ENCODE results near the gene RIPK1.
"Not testable (repeated sequence)": the region's sequence is repeated elsewhere in the genome, so short reads cannot be mapped to it uniquely, and the experiment has no call there.

Gene RIPK1

GRCh38 chr6:3137873-3138272 is 69.6 kb downstream of the RIPK1 start:
- H3K9me3 Mint-ChIP-seq; DNase-seq; H3K4me1 Mint-ChIP-seq (ENCODE audit: low read depth in 2 of 2); ATAC-seq (replicated peaks); H3K36me3 Mint-ChIP-seq (ENCODE audit: insufficient read depth); H3K27me3 Mint-ChIP-seq; H3K4me3 Mint-ChIP-seq; H3K27ac Mint-ChIP-seq: not testable (repeated sequence)

- DNase-seq: no peak
- Mint-ChIP-seq H3K9me3 (no peaks in the 10 kb centered on the region), H3K36me3 (ENCODE audit: insufficient read depth) (peaks cover 1% of the 10 kb centered on the region), H3K4me1 (ENCODE audit: low read depth in 2 of 2) (no peaks in the 10 kb centered on the region), H3K27me3 (no peaks in the 10 kb centered on the region), H3K27ac (no peak overlapping the region), H3K4me3 (no peak overlapping the region)
- no peak for ATAC-seq (replicated peaks)
Observed at GRCh38 chr6:3138341-3138740, 70.0 kb downstream of the RIPK1 start.

- no peak overlapping the region for H3K27ac Mint-ChIP-seq
- H3K4me1 Mint-ChIP-seq (ENCODE audit: low read depth in 2 of 2): no peaks in the 10 kb centered on the region
- H3K4me3 Mint-ChIP-seq: no peak overlapping the region
- H3K27me3 Mint-ChIP-seq: no peaks in the 10 kb centered on the region
- no peak for DNase-seq
- H3K36me3 Mint-ChIP-seq (ENCODE audit: insufficient read depth): peaks cover 4% of the 10 kb centered on the region
- ATAC-seq (replicated peaks): no peak
- no peaks in the 10 kb centered on the region for H3K9me3 Mint-ChIP-seq
Observed at GRCh38 chr6:3139090-3139903, 71.0 kb downstream of the RIPK1 start.

- H3K9me3 Mint-ChIP-seq: no peaks in the 10 kb centered on the region
Observed at GRCh38 chr6:3140201-3140600, 71.9 kb downstream of the RIPK1 start.

GRCh38 chr6:3142536-3142935 is 74.2 kb downstream of the RIPK1 start:
- Mint-ChIP-seq H3K4me1 (ENCODE audit: low read depth in 2 of 2) (no peaks in the 10 kb centered on the region), H3K27me3 (no peaks in the 10 kb centered on the region), H3K36me3 (ENCODE audit: insufficient read depth) (peaks cover 4% of the 10 kb centered on the region), H3K27ac (no peak overlapping the region), H3K9me3 (no peaks in the 10 kb centered on the region), H3K4me3 (no peak overlapping the region)
- no peak for DNase-seq
- no peak for ATAC-seq (replicated peaks)

More at GRCh38 chr6:3140201-3140600, 71.9 kb downstream of the RIPK1 start:
- peaks cover 4% of the 10 kb centered on the region for H3K36me3 Mint-ChIP-seq (ENCODE audit: insufficient read depth)
- no peaks in the 10 kb centered on the region for H3K27me3 Mint-ChIP-seq
- no peak overlapping the region for H3K4me3 Mint-ChIP-seq
- no peak for DNase-seq
- ATAC-seq (replicated peaks): no peak
- H3K27ac Mint-ChIP-seq: no peak overlapping the region
- no peaks in the 10 kb centered on the region for H3K4me1 Mint-ChIP-seq (ENCODE audit: low read depth in 2 of 2)

- Mint-ChIP-seq H3K4me3 (no peak overlapping the region), H3K9me3 (no peaks in the 10 kb centered on the region), H3K27ac (no peak overlapping the region), H3K36me3 (ENCODE audit: insufficient read depth) (peaks cover 4% of the 10 kb centered on the region), H3K27me3 (no peaks in the 10 kb centered on the region), H3K4me1 (ENCODE audit: low read depth in 2 of 2) (no peaks in the 10 kb centered on the region)
- DNase-seq: no peak
- ATAC-seq (replicated peaks): no peak
Observed at GRCh38 chr6:3143158-3143557, 74.9 kb downstream of the RIPK1 start.

GRCh38 chr6:3144571-3144970 is 76.3 kb downstream of the RIPK1 start:
- ATAC-seq (replicated peaks): no peak

GRCh38 chr6:3147914-3148757 is 79.8 kb downstream of the RIPK1 start:
- H3K36me3 Mint-ChIP-seq (ENCODE audit: insufficient read depth): peaks cover 8% of the 10 kb centered on the region
- DNase-seq (no peak), ATAC-seq (replicated peaks) (no peak)
- no peak overlapping the region for H3K4me3 Mint-ChIP-seq
- H3K4me1 Mint-ChIP-seq (ENCODE audit: low read depth in 2 of 2): no peaks in the 10 kb centered on the region
- no peak overlapping the region for H3K27ac Mint-ChIP-seq
- no peaks in the 10 kb centered on the region for H3K27me3 Mint-ChIP-seq
- no peaks in the 10 kb centered on the region for H3K9me3 Mint-ChIP-seq

More at GRCh38 chr6:3144571-3144970, 76.3 kb downstream of the RIPK1 start:
- H3K4me3 Mint-ChIP-seq: no peak overlapping the region
- DNase-seq: no peak
- H3K27ac Mint-ChIP-seq: peak overlapping the region in 1 of 2 donors; percentile 41
- H3K4me1 Mint-ChIP-seq (ENCODE audit: low read depth in 2 of 2): no peaks in the 10 kb centered on the region
- no peaks in the 10 kb centered on the region for H3K9me3 Mint-ChIP-seq
- no peaks in the 10 kb centered on the region for H3K27me3 Mint-ChIP-seq
- H3K36me3 Mint-ChIP-seq (ENCODE audit: insufficient read depth): peaks cover 4% of the 10 kb centered on the region

- Mint-ChIP-seq H3K27me3 (peaks cover 5 to 9% of the 10 kb centered on the region in 2 donors), H3K4me3 (no peak overlapping the region), H3K4me1 (ENCODE audit: low read depth in 2 of 2) (peaks cover 3 to 7% of the 10 kb centered on the region in 2 donors), H3K36me3 (ENCODE audit: insufficient read depth) (peaks cover 8% of the 10 kb centered on the region), H3K27ac (no peak overlapping the region), H3K9me3 (no peaks in the 10 kb centered on the region)
- DNase-seq (no peak), ATAC-seq (replicated peaks) (no peak)
Observed at GRCh38 chr6:3151691-3152090, 83.4 kb downstream of the RIPK1 start.

GRCh38 chr6:3152689-3153088 is 84.4 kb downstream of the RIPK1 start:
- no peak overlapping the region for H3K4me3 Mint-ChIP-seq
- H3K4me1 Mint-ChIP-seq (ENCODE audit: low read depth in 2 of 2): peaks cover 5 to 9% of the 10 kb centered on the region in 2 donors
- peaks cover 5 to 9% of the 10 kb centered on the region in 2 donors for H3K27me3 Mint-ChIP-seq
- ATAC-seq (replicated peaks): no peak
- DNase-seq: no peak
- no peak overlapping the region for H3K27ac Mint-ChIP-seq
- no peaks in the 10 kb centered on the region for H3K9me3 Mint-ChIP-seq
- peaks cover 16% of the 10 kb centered on the region for H3K36me3 Mint-ChIP-seq (ENCODE audit: insufficient read depth)

GRCh38 chr6:3155416-3155815 is 87.1 kb downstream of the RIPK1 start:
- H3K4me3 Mint-ChIP-seq: peak overlapping the region in 1 of 2 donors; percentile 33
- H3K27me3 Mint-ChIP-seq; ATAC-seq (replicated peaks); DNase-seq; H3K9me3 Mint-ChIP-seq: not testable (repeated sequence)
- H3K4me1 Mint-ChIP-seq (ENCODE audit: low read depth in 2 of 2): peaks cover 15 to 17% of the 10 kb centered on the region in 2 donors
- H3K27ac Mint-ChIP-seq: peak overlapping the region in 1 of 2 donors; percentile 38
- H3K36me3 Mint-ChIP-seq (ENCODE audit: insufficient read depth): peaks cover 20% of the 10 kb centered on the region

- DNase-seq (peak; percentile 13 to 31 (median 15)), ATAC-seq (replicated peaks) (peak; percentile 3)
- H3K4me1 Mint-ChIP-seq (ENCODE audit: low read depth in 2 of 2): peaks cover 20 to 22% of the 10 kb centered on the region in 2 donors
- H3K4me3 Mint-ChIP-seq: peak overlapping the region; percentile 85 to 91
- H3K36me3 Mint-ChIP-seq (ENCODE audit: insufficient read depth): peaks cover 24% of the 10 kb centered on the region
- peak overlapping the region; percentile 81 to 91 for H3K27ac Mint-ChIP-seq
- H3K9me3 Mint-ChIP-seq, H3K27me3 Mint-ChIP-seq: not testable (repeated sequence)
Observed at GRCh38 chr6:3156184-3157130, 88.2 kb downstream of the RIPK1 start.
